Panc1 (cell line): Measurements from ENCODE around the gene GRM7. TPM values are rescaled to one million over a fixed set of nuclear protein-coding genes. Genes with fewer than 3 reads are reported as not detected.

Experiments
- ATAC-seq: fragments of 200-7000 bp; cut with Tn5 transposase; 2 replicates; pipeline ENCODE4 v1.9.1; 2020; ENCODE audit warnings: mild to moderate bottlenecking, moderate library complexity
- BruUV-seq: library from RNA; stranded (reverse); fragments of 400-500 nt; replicated peaks from 2 replicates; lab custom pipeline; 2021; lab: Mats Ljungman, UMichigan
- CTCF ChIA-PET: fragments of 300-600 bp; sonication (Branson Sonifier 250); formaldehyde crosslinking; loops from one replicate; lab custom pipeline; 2022; ENCODE audit warnings: antibody characterized with exemption; lab: Charles Lee
- POLR2A ChIA-PET: fragments of 300-600 bp; sonication (Branson Sonifier 250); formaldehyde crosslinking; loops from one replicate; lab custom pipeline; 2022; ENCODE audit warnings: antibody characterized with exemption; lab: Charles Lee
- DNase-seq: peaks from one replicate; pipeline ENCODE4 v3.0.0-alpha.2; 2010; ENCODE audit warnings: low read depth, low spot score
- H3K27ac ChIP-seq: 2 replicates; pipeline ENCODE4 v1.5.1; 2011; ENCODE audit warnings: mild to moderate bottlenecking, low read length, inconsistent platforms
- H3K27me3 ChIP-seq: fragments of 200-500 bp; sonication (Bioruptor generic); 2 replicates; pipeline ENCODE4 v1.6.0; 2014; ENCODE audit warnings: low read length, inconsistent platforms; ENCODE audit not compliant: control insufficient read depth, insufficient read depth
- H3K36me3 ChIP-seq: fragments of 200-500 bp; sonication (Bioruptor generic); 2 replicates; pipeline ENCODE4 v1.5.1; 2014; ENCODE audit warnings: inconsistent platforms, mild to moderate bottlenecking, low read length, moderate library complexity; ENCODE audit not compliant: control insufficient read depth, insufficient read depth
- H3K4me1 ChIP-seq: 2 replicates; pipeline ENCODE4 v1.5.1; 2011; ENCODE audit warnings: inconsistent platforms, mild to moderate bottlenecking, low read length, moderate library complexity; ENCODE audit not compliant: control insufficient read depth, insufficient read depth
- H3K4me3 ChIP-seq, 2 experiments: 2 replicates each; pipeline ENCODE4 v1.5.1; 2011 to 2012; ENCODE audit warnings: low read depth in 2 of 2, low read length in 2 of 2, mild to moderate bottlenecking in 2 of 2, inconsistent platforms in 1 of 2, moderate library complexity in 1 of 2
- H3K9me3 ChIP-seq: fragments of 200-500 bp; sonication (Bioruptor generic); 2 replicates; pipeline ENCODE4 v1.5.1; 2014; ENCODE audit warnings: low read depth, mild to moderate bottlenecking, inconsistent platforms, low read length, moderate library complexity; ENCODE audit not compliant: control insufficient read depth, insufficient read depth
- CTCF ChIP-seq: fragments of 450-650 bp; IDR thresholded peaks from 2 replicates; pipeline ENCODE4 v1.5.1; 2017; ENCODE audit warnings: mild to moderate bottlenecking
- POLR2AphosphoS5 ChIP-seq: IDR thresholded peaks from 2 replicates; pipeline ENCODE4 v1.6.1; 2012; ENCODE audit warnings: mild to moderate bottlenecking, low read depth, low read length, moderate library complexity
- SIN3A ChIP-seq: IDR thresholded peaks from 2 replicates; pipeline ENCODE4 v1.6.1; 2012; ENCODE audit warnings: low read depth, mild to moderate bottlenecking, low read length, moderate library complexity, borderline replicate concordance; ENCODE audit not compliant: insufficient read depth
- TCF7L2 ChIP-seq: IDR thresholded peaks from 2 replicates; pipeline ENCODE4 v1.6.1; 2011; ENCODE audit warnings: mild to moderate bottlenecking, low read depth, low read length, inconsistent platforms
- in situ Hi-C: cut with HindIII; loops from 2 replicates; pipeline ENCODE4 v1.10.0; 2016; ENCODE audit warnings: low sequenced_read_pairs, low pct_unique_long_range_greater_than_20kb
- intact Hi-C: fragments of 100-400 bp; cut with micrococcal nuclease; formaldehyde crosslinking; loops from one replicate; pipeline ENCODE4 v1.10.0; 2022; ENCODE audit not compliant: unreplicated experiment
- total RNA-seq: library from RNA; stranded (reverse); gene quantifications from one replicate; pipeline ENCODE4 v1.2.1, GENCODE V29; 2021; ENCODE audit not compliant: unreplicated experiment
- TF ChIP-seq, protein P1 (sequence below), 2 experiments: IDR thresholded peaks; 2 replicates each; pipeline ENCODE4 v1.6.1; 2011 to 2012; ENCODE audit warnings: low read depth in 2 of 2, control low read depth in 1 of 2, low read length in 1 of 2, mild to moderate bottlenecking in 1 of 2, moderate library complexity in 1 of 2; ENCODE audit not compliant: insufficient read depth in 1 of 2

The GRM7 gene
- total RNA-seq, 1 experiment from 2014 or later, result not detected

DNA sequence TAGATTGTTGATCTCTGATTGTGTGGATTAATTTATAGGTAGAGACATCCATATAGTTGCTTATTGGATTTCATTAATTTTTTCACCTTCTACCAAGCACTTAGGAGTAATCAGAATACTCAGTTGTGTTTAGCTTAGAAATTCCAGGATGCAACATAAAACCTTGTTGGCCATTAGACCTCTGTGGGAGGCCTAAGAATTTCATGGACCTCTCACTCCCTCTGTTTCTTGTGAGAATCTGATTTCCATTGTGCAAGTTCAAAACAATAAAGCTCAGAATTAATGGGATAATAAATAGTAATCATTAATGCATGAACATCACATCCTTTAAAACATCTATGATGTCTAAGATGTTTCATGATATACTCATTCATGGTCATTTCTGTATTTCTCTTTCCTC is 332.4 kb downstream of the GRM7 start:
- no peaks in the 10 kb centered on the region for H3K27me3 ChIP-seq
- no peak for DNase-seq
- ChIA-PET POLR2A (interaction anchor here (0.7 kb wide), 1 partner anchor 1264 kb away, joined by 10 read pairs; no protein-coding TSS in a partner anchor), CTCF (no interaction called here)
- no peak overlapping the region for H3K27ac ChIP-seq
- H3K9me3 ChIP-seq, result no peaks in the 10 kb centered on the region
- TF ChIP-seq, protein P1, sequence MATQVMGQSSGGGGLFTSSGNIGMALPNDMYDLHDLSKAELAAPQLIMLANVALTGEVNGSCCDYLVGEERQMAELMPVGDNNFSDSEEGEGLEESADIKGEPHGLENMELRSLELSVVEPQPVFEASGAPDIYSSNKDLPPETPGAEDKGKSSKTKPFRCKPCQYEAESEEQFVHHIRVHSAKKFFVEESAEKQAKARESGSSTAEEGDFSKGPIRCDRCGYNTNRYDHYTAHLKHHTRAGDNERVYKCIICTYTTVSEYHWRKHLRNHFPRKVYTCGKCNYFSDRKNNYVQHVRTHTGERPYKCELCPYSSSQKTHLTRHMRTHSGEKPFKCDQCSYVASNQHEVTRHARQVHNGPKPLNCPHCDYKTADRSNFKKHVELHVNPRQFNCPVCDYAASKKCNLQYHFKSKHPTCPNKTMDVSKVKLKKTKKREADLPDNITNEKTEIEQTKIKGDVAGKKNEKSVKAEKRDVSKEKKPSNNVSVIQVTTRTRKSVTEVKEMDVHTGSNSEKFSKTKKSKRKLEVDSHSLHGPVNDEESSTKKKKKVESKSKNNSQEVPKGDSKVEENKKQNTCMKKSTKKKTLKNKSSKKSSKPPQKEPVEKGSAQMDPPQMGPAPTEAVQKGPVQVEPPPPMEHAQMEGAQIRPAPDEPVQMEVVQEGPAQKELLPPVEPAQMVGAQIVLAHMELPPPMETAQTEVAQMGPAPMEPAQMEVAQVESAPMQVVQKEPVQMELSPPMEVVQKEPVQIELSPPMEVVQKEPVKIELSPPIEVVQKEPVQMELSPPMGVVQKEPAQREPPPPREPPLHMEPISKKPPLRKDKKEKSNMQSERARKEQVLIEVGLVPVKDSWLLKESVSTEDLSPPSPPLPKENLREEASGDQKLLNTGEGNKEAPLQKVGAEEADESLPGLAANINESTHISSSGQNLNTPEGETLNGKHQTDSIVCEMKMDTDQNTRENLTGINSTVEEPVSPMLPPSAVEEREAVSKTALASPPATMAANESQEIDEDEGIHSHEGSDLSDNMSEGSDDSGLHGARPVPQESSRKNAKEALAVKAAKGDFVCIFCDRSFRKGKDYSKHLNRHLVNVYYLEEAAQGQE (IDR thresholded peaks at IDR 0.05; ENCODE audit: insufficient read depth in 1 of 2, low read depth in 2 of 2, low read length in 1 of 2), result no peak
- no peak for TF ChIP-seq SIN3A
- no peak for TF ChIP-seq TCF7L2
- no peak for TF ChIP-seq CTCF
- TF ChIP-seq POLR2AphosphoS5, result no peak
- in situ Hi-C loops (no loop called here), intact Hi-C loops (no loop called here)
- H3K36me3 ChIP-seq, result no peaks in the 10 kb centered on the region
- ATAC-seq, result no peak
- no peaks in the 10 kb centered on the region for H3K4me1 ChIP-seq
- BruUV-seq, result no TSS peak
- H3K4me3 ChIP-seq, result no peak overlapping the region

DNA sequence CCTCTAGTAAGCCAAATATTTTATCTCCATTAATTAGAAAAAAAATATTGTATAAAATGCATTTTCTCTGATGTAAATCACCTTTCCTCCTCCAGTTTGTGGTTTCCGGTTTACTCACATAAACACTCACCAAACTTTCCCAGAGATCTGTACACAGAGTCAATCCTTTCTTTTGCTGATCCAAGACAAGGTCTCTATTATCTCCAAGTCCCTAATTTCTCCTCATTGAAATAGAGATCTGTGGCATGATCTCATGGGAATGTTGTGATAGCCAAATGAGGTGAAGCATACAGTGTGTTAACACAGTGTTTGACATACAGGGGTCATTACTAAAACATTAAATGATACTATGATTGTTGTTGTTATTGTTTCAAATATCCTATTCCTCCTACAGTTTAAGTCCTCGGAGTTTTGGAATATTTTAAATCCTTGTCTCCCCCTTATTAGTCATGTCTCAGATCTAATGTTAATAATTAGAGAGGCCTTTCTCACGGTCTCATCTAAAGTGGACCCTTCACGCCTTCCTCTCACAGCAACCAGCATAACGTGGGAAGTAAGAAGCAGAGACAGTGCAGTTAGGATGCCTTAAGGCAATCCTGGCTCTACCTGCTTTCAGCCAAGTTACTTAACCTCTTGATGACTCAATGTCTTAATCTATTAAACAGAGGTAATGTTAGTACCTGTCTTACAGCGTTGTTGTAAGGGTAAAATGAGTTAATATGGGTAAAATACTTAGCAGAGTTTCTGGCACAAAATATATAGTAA is 333.3 kb downstream of the GRM7 start:
- no peak for DNase-seq
- intact Hi-C loops (no loop called here), in situ Hi-C loops (no loop called here)
- ChIA-PET POLR2A (interaction anchor here (0.7 kb wide), 1 partner anchor 1263 kb away, joined by 10 read pairs; no protein-coding TSS in a partner anchor), CTCF (no interaction called here)
- Histone ChIP-seq H3K4me3 (no peak overlapping the region), H3K27ac (no peak overlapping the region), H3K36me3 (no peaks in the 10 kb centered on the region), H3K27me3 (no peaks in the 10 kb centered on the region), H3K4me1 (no peaks in the 10 kb centered on the region), H3K9me3 (no peaks in the 10 kb centered on the region)
- TF ChIP-seq, protein P1 (IDR thresholded peaks at IDR 0.05; ENCODE audit: insufficient read depth in 1 of 2, low read depth in 2 of 2, low read length in 1 of 2), result no peak
- TF ChIP-seq TCF7L2 (no peak), CTCF (no peak)
- no peak for ATAC-seq
- BruUV-seq, result no TSS peak
